ENCODE data around the gene GPR32.

GRCh38 chr19:50743537-50743936 lies 26.7 kb upstream of the GPR32 start:
- TF ChIP-seq CTCF (IDR thresholded peaks at IDR 0.05; ENCODE audit: low read depth, low read length), result no peak
- no peak for TF ChIP-seq POLR2A (IDR thresholded peaks at IDR 0.05; ENCODE audit: extremely low read depth, insufficient read length)
- TF ChIP-seq MYC (IDR thresholded peaks at IDR 0.05; ENCODE audit: low read depth, low read length), result no peak
- TF ChIP-seq MAX (IDR thresholded peaks at IDR 0.05; ENCODE audit: low read depth, low read length), result no peak

All from NB4 (cell line).